ENCODE measurements around the gene APOH. TPM values are rescaled to one million over a fixed set of nuclear protein-coding genes. Genes with fewer than 3 reads are reported as not detected.

APOH gene
- total and polyA plus RNA-seq, 5 donors = 0.11 to 1.3 TPM; not detected in 3

DNA sequence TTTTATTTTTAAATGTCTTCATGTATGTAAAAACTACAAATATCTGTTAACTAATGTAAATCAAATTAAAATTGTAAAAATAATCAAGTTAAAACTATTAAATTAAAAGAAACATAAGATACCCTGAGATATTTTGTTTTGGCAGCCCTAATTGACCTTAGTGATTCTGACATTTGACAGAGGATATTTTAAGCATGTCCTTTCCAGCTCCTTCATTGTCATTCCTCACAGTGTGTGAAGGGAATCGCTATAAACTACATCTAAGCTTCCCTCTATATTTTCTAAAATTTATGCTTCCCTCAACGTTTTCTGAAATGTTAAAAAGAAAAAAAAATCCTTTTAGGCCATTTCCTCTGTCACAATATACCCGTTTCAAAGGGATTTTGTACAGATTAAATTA lies 57.5 kb downstream of the APOH start:
- Histone ChIP-seq H3K9me3 (ENCODE audit: control insufficient read depth, low read length) (no peaks in the 10 kb centered on the region), H3K27ac (ENCODE audit: low read length) (no peak overlapping the region), H3K27me3 (ENCODE audit: control insufficient read depth, insufficient read depth) (no peaks in the 10 kb centered on the region), H3K4me1 (ENCODE audit: control insufficient read depth, insufficient read depth, low read length) (no peaks in the 10 kb centered on the region), H3K4me3 (ENCODE audit: low read length) (no peak overlapping the region)
- ATAC-seq = peak in 1 of 2 donors; percentile 49
- DNase-seq = no peak
- intact Hi-C loops (cut with DNase I) = loop anchor here in 1 of 4 donors (10.0 kb wide), 1 partner anchor 897 kb away; no protein-coding TSS in a partner anchor
- 47% methylated on average over 3 of the region's 3 CpGs for WGBS

GRCh38 chr17:66171172-66171571 lies 58.0 kb downstream of the APOH start:
- intact Hi-C loops (cut with DNase I) = loop anchor here in 1 of 4 donors (10.0 kb wide), 1 partner anchor 896 kb away; no protein-coding TSS in a partner anchor
- Histone ChIP-seq H3K9me3 (ENCODE audit: control insufficient read depth, low read length) (no peaks in the 10 kb centered on the region), H3K27ac (ENCODE audit: low read length) (no peak overlapping the region), H3K4me3 (ENCODE audit: low read length) (no peak overlapping the region), H3K27me3 (ENCODE audit: control insufficient read depth, insufficient read depth) (no peaks in the 10 kb centered on the region), H3K4me1 (ENCODE audit: control insufficient read depth, insufficient read depth, low read length) (no peaks in the 10 kb centered on the region)
- no peak for DNase-seq
- no peak for ATAC-seq

- no peaks in the 10 kb centered on the region for H3K4me1 ChIP-seq (ENCODE audit: control insufficient read depth, insufficient read depth, low read length)
- H3K27me3 ChIP-seq (ENCODE audit: control insufficient read depth, insufficient read depth) = no peaks in the 10 kb centered on the region
- H3K9me3 ChIP-seq (ENCODE audit: control insufficient read depth, low read length) = no peaks in the 10 kb centered on the region
- H3K4me3 ChIP-seq (ENCODE audit: low read length) = no peak overlapping the region
- DNase-seq (no peak), ATAC-seq (no peak)
- intact Hi-C loops (cut with DNase I) = loop anchor here in 3 of 4 donors (5.0 to 10.0 kb wide), 4 partner anchors 878 to 938 kb away; no protein-coding TSS in a partner anchor
- no peak overlapping the region for H3K27ac ChIP-seq (ENCODE audit: low read length)
- WGBS = 65% methylated on average over 3 of the region's 3 CpGs
These were observed 59.4 kb downstream of the APOH start for GRCh38 chr17:66169839-66170238.

DNA sequence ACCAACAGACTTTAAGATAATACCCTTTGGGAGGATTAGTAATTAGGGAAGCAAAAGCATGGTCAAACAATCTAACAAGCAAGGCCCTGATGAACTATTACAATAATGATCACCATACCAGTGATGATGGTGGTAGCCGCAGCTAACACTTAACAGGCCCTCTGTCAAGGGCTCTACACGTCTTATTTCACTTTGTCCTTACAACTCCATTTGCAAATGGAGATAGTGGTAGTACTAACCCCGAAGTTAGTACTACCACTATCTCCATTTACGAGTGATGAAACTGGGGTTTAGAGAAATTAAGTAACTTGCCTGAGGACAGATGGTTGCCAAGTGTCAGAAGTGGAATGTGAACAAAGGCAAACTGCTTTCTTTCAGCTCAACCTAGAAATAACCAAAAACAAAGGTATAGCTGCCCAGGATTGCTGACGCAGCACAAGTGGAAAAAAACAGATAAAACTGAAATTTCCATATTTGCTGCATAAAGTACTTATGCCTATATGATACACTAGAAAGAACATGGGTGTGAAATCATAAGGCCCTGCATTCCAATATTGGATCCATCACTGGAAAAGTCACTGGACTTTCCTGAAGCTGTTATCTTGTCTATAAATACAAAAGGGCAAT lies 61.9 kb downstream of the APOH start:
- DNase-seq (no peak), ATAC-seq (no peak)
- intact Hi-C loops (cut with DNase I) = loop anchor here in 2 of 4 donors (5.0 to 10.0 kb wide), 3 partner anchors 875 to 935 kb away; no protein-coding TSS in a partner anchor
- 50% methylated on average over 5 of the region's 5 CpGs for WGBS
- no peak overlapping the region for H3K4me3 ChIP-seq (ENCODE audit: low read length)
- no peaks in the 10 kb centered on the region for H3K9me3 ChIP-seq (ENCODE audit: control insufficient read depth, low read length)
- H3K27me3 ChIP-seq (ENCODE audit: control insufficient read depth, insufficient read depth) = no peaks in the 10 kb centered on the region
- no peak overlapping the region for H3K27ac ChIP-seq (ENCODE audit: low read length)
- no peaks in the 10 kb centered on the region for H3K4me1 ChIP-seq (ENCODE audit: control insufficient read depth, insufficient read depth, low read length)

- H3K4me3 ChIP-seq (ENCODE audit: low read length) = no peak overlapping the region
- no peaks in the 10 kb centered on the region for H3K9me3 ChIP-seq (ENCODE audit: control insufficient read depth, low read length)
- H3K27ac ChIP-seq (ENCODE audit: low read length) = no peak overlapping the region
- ATAC-seq = no peak
- intact Hi-C loops (cut with DNase I) = loop anchor here in 2 of 4 donors (5.0 to 10.0 kb wide), 3 partner anchors 873 to 933 kb away; no protein-coding TSS in a partner anchor
- DNase-seq = no peak
- no peaks in the 10 kb centered on the region for H3K4me1 ChIP-seq (ENCODE audit: control insufficient read depth, insufficient read depth, low read length)
- H3K27me3 ChIP-seq (ENCODE audit: control insufficient read depth, insufficient read depth) = no peaks in the 10 kb centered on the region
These were observed 63.6 kb downstream of the APOH start for GRCh38 chr17:66165537-66166123.

Other genes with a start within 250 kb of the APOH start
- 10 to 100 TPM; 17.8 to 23.1 (median 20.5) TPM for gene CEP112, start 37.3 kb downstream of the APOH start, total RNA-seq
- gene CEP112, start 37.3 kb downstream of the APOH start, polyA plus RNA-seq = 11.1 TPM
- 1 to 10 TPM; 5.0 to 8.0 (median 6.9) TPM for gene PRKCA, start 73.2 kb upstream of the APOH start, total RNA-seq
- gene PRKCA, start 73.2 kb upstream of the APOH start, polyA plus RNA-seq = 2.2 TPM

All from right cardiac atrium (tissue), 5 donors.